GM21390 (cell line): ENCODE results near the gene POTEF.
A peak's percentile ranks its signal among the peaks of the same experiment; 100 is the strongest.
"Not testable (repeated sequence)": the region's sequence is repeated elsewhere in the genome, so short reads cannot be mapped to it uniquely, and the experiment has no call there.

Experiments
- ATAC-seq: cut with Tn5 transposase; IDR thresholded peaks from one replicate; pipeline ENCODE4 v1.9.1; 2021; ENCODE audit not compliant: unreplicated experiment

The POTEF gene

GRCh38 chr2:130152816-130153595, 24.0 kb upstream of the POTEF start:
- ATAC-seq, result no peak

GRCh38 chr2:130152136-130152815, 23.3 kb upstream of the POTEF start:
- not testable (repeated sequence) for ATAC-seq

- not testable (repeated sequence) for ATAC-seq
Measured at GRCh38 chr2:130151145-130151512, 22.1 kb upstream of the POTEF start.

- no peak for ATAC-seq
Measured at GRCh38 chr2:130150181-130151144, 21.4 kb upstream of the POTEF start.

GRCh38 chr2:130148515-130148914, 19.5 kb upstream of the POTEF start:
- ATAC-seq, result not testable (repeated sequence)

- peak; percentile 92 for ATAC-seq
Measured at GRCh38 chr2:130145006-130145414, 16.0 kb upstream of the POTEF start, which contains the start of gene CCDC74B. TSS of gene CCDC74B (minus strand) at chr2:130145112. CDS start at chr2:130144996, 116 bp downstream.

GRCh38 chr2:130143266-130144039, 14.4 kb upstream of the POTEF start:
- peak; percentile 36 for ATAC-seq

- ATAC-seq, result not testable (repeated sequence)
Measured at GRCh38 chr2:130142396-130143265, 13.6 kb upstream of the POTEF start.

GRCh38 chr2:130141645-130142370, 12.8 kb upstream of the POTEF start:
- ATAC-seq, result not testable (repeated sequence)

- not testable (repeated sequence) for ATAC-seq
Measured at GRCh38 chr2:130141002-130141401, 12.0 kb upstream of the POTEF start.

- not testable (repeated sequence) for ATAC-seq
Measured at GRCh38 chr2:130140516-130140915, 11.5 kb upstream of the POTEF start.

- ATAC-seq, result not testable (repeated sequence)
Measured at GRCh38 chr2:130139331-130140280, 10.6 kb upstream of the POTEF start.

- not testable (repeated sequence) for ATAC-seq
Measured at GRCh38 chr2:130138841-130139251, 9.8 kb upstream of the POTEF start.

GRCh38 chr2:130138326-130138725, 9.3 kb upstream of the POTEF start:
- not testable (repeated sequence) for ATAC-seq

- not testable (repeated sequence) for ATAC-seq
Measured at GRCh38 chr2:130137118-130137517, 8.1 kb upstream of the POTEF start.

GRCh38 chr2:130136546-130136945, 7.5 kb upstream of the POTEF start:
- ATAC-seq, result not testable (repeated sequence)
